ENCODE results near the gene SNRNP27. TPM values are rescaled to one million over a fixed set of nuclear protein-coding genes. Genes with fewer than 3 reads are reported as not detected.

Gene SNRNP27
- 13.8 and 44.5 TPM in 2 replicates for total RNA-seq (2011; cell fraction: chromatin; rRNA removed; ENCODE audit: low replicate concordance)
- total RNA-seq (2011; cell fraction: nucleolus; rRNA removed): 11.0 and 12.1 TPM in 2 replicates
- 18.8 and 21.3 TPM in 2 replicates for total RNA-seq (2011; cell fraction: nucleoplasm; rRNA removed)
- 56.9 and 74.2 TPM in 2 replicates for total RNA-seq (2014; rRNA removed)
- total RNA-seq (2014; rRNA removed; fragmentation: Illumina TruSeq; extraction: Trizol): 58.7 and 59.8 TPM in 2 replicates
- total RNA-seq (2015; rRNA removed; fragmentation: Illumina TruSeq; extraction: Trizol): 65.4 and 70.8 TPM in 2 replicates
- total RNA-seq (2021): 61.0 and 61.5 TPM in 2 replicates
- polyA plus RNA-seq (2011; rRNA removed): 38.3 and 65.7 TPM in 2 replicates
- 15.3 and 17.6 TPM in 2 replicates for polyA plus RNA-seq (2011; cell fraction: cytosol; rRNA removed)
- polyA plus RNA-seq (2011; cell fraction: nucleus; rRNA removed): 12.4 and 13.8 TPM in 2 replicates
- polyA plus RNA-seq (2012): 36.3 and 42.8 TPM in 2 replicates
- polyA plus RNA-seq (2014; fragmentation: Illumina TruSeq; extraction: Trizol): 88.9 and 93.4 TPM in 2 replicates
- 10 to 100 TPM; 29.2 to 33.7 TPM for polyA plus RNA-seq (2014; fragmentation: Nextera tagmentation; extraction: Ambion mirVana)
- polyA plus RNA-seq (2014; rRNA removed): 72.7 and 102 TPM in 2 replicates
- 16.0 and 24.7 TPM in 2 replicates for polyA minus RNA-seq (2011; rRNA and poly(A)+ RNA removed)
- polyA minus RNA-seq (2011; cell fraction: cytosol; rRNA and poly(A)+ RNA removed): 13.7 and 15.2 TPM in 2 replicates
- polyA minus RNA-seq (2011; cell fraction: nucleus; rRNA and poly(A)+ RNA removed): 9.3 and 13.1 TPM in 2 replicates
- percentile 87 among the genes with signal in this experiment for Bru-seq, nascent RNA
- BruChase-seq, experiment 1, labeled RNA remaining after a 2-hour chase: percentile 88 among the genes with signal in this experiment
- percentile 87 among the genes with signal in this experiment for BruChase-seq, experiment 2, labeled RNA remaining after a 6-hour chase
- long read RNA-seq, experiment 1, transcript SNRNP27-201 (6 exons, 1,802 nt): major isoform, 102 of 147 reads
- long read RNA-seq, experiment 1, partial matches to known transcripts: 34 of 147 reads
- long read RNA-seq, experiment 1, other reads (novel, unspliced or antisense): 5 of 147 reads
- long read RNA-seq, experiment 2, transcript SNRNP27-201 (6 exons, 1,802 nt): major isoform, 15 of 40 reads
- long read RNA-seq, experiment 2, partial matches to known transcripts: 23 of 40 reads
- long read RNA-seq, experiment 2, other reads (novel, unspliced or antisense): 2 of 40 reads
- long read RNA-seq, experiment 3, transcript SNRNP27-201 (6 exons, 1,802 nt): major isoform, 70 of 89 reads
- long read RNA-seq, experiment 3, partial matches to known transcripts: 14 of 89 reads
- long read RNA-seq, experiment 3, other reads (novel, unspliced or antisense): 3 of 89 reads

DNA sequence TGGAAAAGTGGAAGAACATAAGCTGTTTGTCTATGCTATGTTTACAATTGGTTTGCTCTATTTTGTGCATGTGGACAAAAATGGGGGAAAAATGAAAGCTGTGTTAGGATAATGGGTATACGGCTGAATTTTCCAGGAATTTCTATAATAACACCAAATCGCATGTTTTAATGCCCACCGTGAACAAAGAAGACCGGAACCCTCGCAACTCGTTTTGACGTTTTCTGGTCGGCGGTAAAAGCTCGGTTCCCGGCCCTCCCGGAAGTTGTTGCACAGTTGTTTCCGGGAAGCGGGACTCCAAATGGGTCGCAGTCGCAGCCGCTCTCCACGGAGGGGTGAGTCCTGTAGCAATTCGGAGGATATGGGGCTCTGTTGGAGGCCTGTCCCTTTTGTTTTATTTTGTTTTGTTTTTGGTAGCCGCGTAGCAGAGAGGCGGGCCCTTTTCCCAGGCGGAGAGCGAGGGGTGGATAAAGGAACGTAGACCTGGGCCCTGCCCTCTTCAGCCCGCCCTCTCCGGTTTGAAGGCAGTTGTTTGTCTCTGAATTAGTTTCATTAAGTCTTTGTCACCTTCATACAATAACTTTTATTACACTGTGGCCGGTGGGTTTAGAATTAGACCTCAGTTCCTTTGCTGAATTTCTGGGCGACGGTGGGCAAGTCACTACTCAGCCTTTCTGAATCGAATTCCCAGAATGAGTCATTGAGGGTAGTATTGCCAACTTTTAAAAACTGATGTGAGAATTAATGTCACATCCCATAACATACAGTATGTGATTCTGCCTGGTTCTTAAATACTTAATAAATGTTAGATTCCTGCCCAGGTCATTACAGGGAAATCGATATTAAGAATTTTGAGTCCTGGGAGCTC is at the start of gene SNRNP27:
Gene SNRNP27 (plus strand): TSS at position 273 of the 868 bp plus-strand sequence. CDS start 29 bp downstream, at position 302.
- Histone ChIP-seq H3K9ac (ENCODE audit: insufficient read depth in 1 of 2, low read depth in 2 of 2, low read length in 2 of 2) (peak within 1 kb of the TSS; percentile 88 to 89), H3K4me2 (ENCODE audit: insufficient read depth, low read length) (peak within 1 kb of the TSS; percentile 89), H3K9me3 (replicated peaks; ENCODE audit: control insufficient read depth, insufficient read depth, low read depth, low read length) (no peaks in the 10 kb centered on the region), H3K9me1 (ENCODE audit: control insufficient read depth, insufficient read depth, low read length) (no peaks in the 10 kb centered on the region), H4K20me1 (replicated peaks; ENCODE audit: control insufficient read depth, insufficient read depth, low read length) (no peaks in the 10 kb centered on the region), H3K4me3 (peak within 1 kb of the TSS; percentile 68), H3K27me3 (ENCODE audit: control insufficient read depth in 2 of 2, insufficient read depth in 2 of 2, low read length in 2 of 2) (no peaks in the 10 kb centered on the region), H2AFZ (ENCODE audit: low read depth, low read length) (peak within 1 kb of the TSS; percentile 96), H3K27ac (ENCODE audit: extremely low read depth, low read depth, low read length) (peak within 1 kb of the TSS; percentile 79), H3K79me2 (ENCODE audit: control insufficient read depth, insufficient read depth, low read length) (peaks cover 18% of the 10 kb centered on the region), H3K36me3 (ENCODE audit: control insufficient read depth, insufficient read depth, low read length) (peaks cover 33% of the 10 kb centered on the region), H3K4me1 (replicated peaks in 1 of 2; ENCODE audit: control insufficient read depth in 2 of 2, insufficient read depth in 2 of 2, low read length in 2 of 2) (peaks cover 3 to 7% of the 10 kb centered on the region in 2 experiments; a peak in 4 of 5 replicates)
- DNase-seq (ENCODE audit: extremely low read depth in 1 of 4, low spot score in 3 of 4) (peak; percentile 67 to 91 (median 77)), FAIRE-seq (peak; percentile 75), ATAC-seq (peak; percentile 96)
- POLR2A ChIA-PET: interaction anchor here (0.6 to 2.5 kb wide), 8 partner anchors 9 to 191 kb away, joined by 3 to 17 read pairs (median 4); partner anchors contain the start of gene MXD1
- BruUV-seq (replicated peaks): TSS peak; percentile 72
- in situ Hi-C loops (cut with MboI): no loop called here
- CTCF ChIA-PET (ENCODE audit: low intra/inter-chr PET ratio): no interaction called here
- under 1% methylated on average over 32 of the region's 32 CpGs for WGBS (ENCODE audit: insufficient coverage, low coverage, missing lambda C conversion rate)
- intact Hi-C loops (cut with micrococcal nuclease): loop anchor here (5.0 to 10.0 kb wide), 2 partner anchors 69 to 172 kb away; partner anchors contain the start of gene GMCL1
- TF ChIP-seq PRPF4 (IDR thresholded peaks at IDR 0.05; ENCODE audit: insufficient read depth, low read depth, low read length, poor library complexity, severe bottlenecking) (no peak), ETV1 (tag; conservative IDR thresholded peaks at IDR 0.05; ENCODE audit: low read depth) (peak; percentile 57), LCOR (CRISPR knock-in tag; IDR thresholded peaks at IDR 0.05) (peak; percentile 75), GABPA (tag; conservative IDR thresholded peaks at IDR 0.05; ENCODE audit: low read depth) (peak; percentile 99), XRCC5 (IDR thresholded peaks at IDR 0.05; ENCODE audit: low read depth, low read length) (peak; percentile 85), NRF1 (conservative IDR thresholded peaks at IDR 0.05 in 1 of 2, IDR thresholded peaks at IDR 0.05 in 1 of 2) (no peak), CC2D1A (IDR thresholded peaks at IDR 0.05) (peak; percentile 60; the same call in 1 of the 2 replicates), ZSCAN29 (IDR thresholded peaks at IDR 0.05) (no peak; the same call in 1 of the 2 replicates), MBD1 (CRISPR knock-in tag; IDR thresholded peaks at IDR 0.05) (no peak)
- TF ChIP-seq, protein P1, sequence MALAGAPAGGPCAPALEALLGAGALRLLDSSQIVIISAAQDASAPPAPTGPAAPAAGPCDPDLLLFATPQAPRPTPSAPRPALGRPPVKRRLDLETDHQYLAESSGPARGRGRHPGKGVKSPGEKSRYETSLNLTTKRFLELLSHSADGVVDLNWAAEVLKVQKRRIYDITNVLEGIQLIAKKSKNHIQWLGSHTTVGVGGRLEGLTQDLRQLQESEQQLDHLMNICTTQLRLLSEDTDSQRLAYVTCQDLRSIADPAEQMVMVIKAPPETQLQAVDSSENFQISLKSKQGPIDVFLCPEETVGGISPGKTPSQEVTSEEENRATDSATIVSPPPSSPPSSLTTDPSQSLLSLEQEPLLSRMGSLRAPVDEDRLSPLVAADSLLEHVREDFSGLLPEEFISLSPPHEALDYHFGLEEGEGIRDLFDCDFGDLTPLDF (CRISPR knock-in tag; IDR thresholded peaks at IDR 0.05): peak; percentile 64; the same call in 1 of the 2 replicates
- TF ChIP-seq, protein P2, sequence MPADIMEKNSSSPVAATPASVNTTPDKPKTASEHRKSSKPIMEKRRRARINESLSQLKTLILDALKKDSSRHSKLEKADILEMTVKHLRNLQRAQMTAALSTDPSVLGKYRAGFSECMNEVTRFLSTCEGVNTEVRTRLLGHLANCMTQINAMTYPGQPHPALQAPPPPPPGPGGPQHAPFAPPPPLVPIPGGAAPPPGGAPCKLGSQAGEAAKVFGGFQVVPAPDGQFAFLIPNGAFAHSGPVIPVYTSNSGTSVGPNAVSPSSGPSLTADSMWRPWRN (IDR thresholded peaks at IDR 0.05; ENCODE audit: low read depth): 0 out of 2 replicates have a peak, but pooled peaks have one; percentile 23
